ENCODE measurements around the gene ERGIC2. TPM values are rescaled to one million over a fixed set of nuclear protein-coding genes. Genes with fewer than 3 reads are reported as not detected.

Gene ERGIC2
- total and polyA plus RNA-seq, 10 of the 15 experiments (the other 5 are each of a cell fraction or from before 2014, with no cell fraction given), result 26.1 to 181 (median 83.9) TPM

DNA sequence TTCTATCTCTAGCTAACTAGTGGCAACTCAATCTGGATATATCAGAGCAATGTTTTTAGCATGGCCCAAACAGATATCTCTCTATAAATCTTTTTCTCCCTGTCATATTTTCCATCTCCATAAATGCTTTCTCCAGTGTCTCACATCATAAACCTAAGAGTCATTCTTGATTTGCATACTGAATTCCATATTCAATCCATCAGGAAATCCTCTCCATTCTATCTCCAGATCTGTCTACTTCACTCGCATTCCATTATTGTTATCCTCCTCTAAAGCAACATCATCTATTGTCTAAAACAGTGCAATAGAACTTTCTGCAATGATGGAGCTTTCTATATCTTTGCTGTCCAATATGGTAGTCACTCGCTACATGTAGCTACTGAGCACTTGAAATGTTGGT, 45.5 kb upstream of the ERGIC2 start:
- no TSS peak for BruUV-seq (replicated peaks)
- Histone ChIP-seq H3K9ac (ENCODE audit: control insufficient read depth, insufficient read depth, low read length) (no peak overlapping the region), H3K27ac (ENCODE audit: control insufficient read depth, insufficient read depth) (no peak overlapping the region), H3K4me2 (ENCODE audit: control insufficient read depth, insufficient read depth) (no peak overlapping the region), H4K20me1 (ENCODE audit: control insufficient read depth, insufficient read depth) (no peaks in the 10 kb centered on the region), H3K9me3 (replicated peaks; ENCODE audit: control insufficient read depth, insufficient read depth, low read length) (no peaks in the 10 kb centered on the region), H3K79me2 (ENCODE audit: control insufficient read depth, insufficient read depth, low read length) (no peaks in the 10 kb centered on the region), H3K4me3 (no peak overlapping the region), H2AFZ (ENCODE audit: control insufficient read depth, low read depth, low read length) (no peak overlapping the region), H3K4me1 (ENCODE audit: control insufficient read depth, insufficient read depth, low read length) (peaks cover 3% of the 10 kb centered on the region; the same call in 1 of the 2 replicates), H3K27me3 (replicated peaks in 1 of 2; ENCODE audit: control insufficient read depth in 2 of 2, insufficient read depth in 2 of 2, low read length in 1 of 2) (no peaks in the 10 kb centered on the region), H3K36me3 (ENCODE audit: control insufficient read depth in 2 of 2, insufficient read depth in 2 of 2, low read length in 1 of 2) (no peaks in the 10 kb centered on the region)
- ATAC-seq, result no peak
- intact Hi-C loops (cut with micrococcal nuclease; ENCODE audit: unreplicated experiment) (loop anchor here (5.0 kb wide), 1 partner anchor 354 kb away; no protein-coding TSS in a partner anchor), in situ Hi-C loops (cut with MboI) (no loop called here)
- FAIRE-seq, result no peak
- DNase-seq (ENCODE audit: low read depth, low spot score), result no peak
- CTCF ChIA-PET, result interaction anchor here (1.0 to 1.5 kb wide), 3 partner anchors 21 to 107 kb away, joined by 3 to 4 read pairs (median 4); no protein-coding TSS in a partner anchor
- RAD21 ChIA-PET (ENCODE audit: unreplicated experiment), result interaction anchor here (0.8 to 1.7 kb wide), 3 partner anchors 10 to 75 kb away, joined by 3 to 6 read pairs (median 4); no protein-coding TSS in a partner anchor
- SMC1A ChIA-PET (ENCODE audit: uncharacterized antibody, unreplicated experiment), result interaction anchor here (0.6 to 1.6 kb wide), 3 partner anchors 21 to 64 kb away, joined by 3 to 4 read pairs (median 3); partner anchors contain the start of gene ERGIC2
- WGBS (ENCODE audit: insufficient coverage, insufficient replicate concordance, low lambda C conversion rate, missing lambda C conversion rate), result 17% methylated on average over 2 of the region's 2 CpGs
- POLR2A ChIA-PET, result no interaction called here
- TF ChIP-seq, protein P1, sequence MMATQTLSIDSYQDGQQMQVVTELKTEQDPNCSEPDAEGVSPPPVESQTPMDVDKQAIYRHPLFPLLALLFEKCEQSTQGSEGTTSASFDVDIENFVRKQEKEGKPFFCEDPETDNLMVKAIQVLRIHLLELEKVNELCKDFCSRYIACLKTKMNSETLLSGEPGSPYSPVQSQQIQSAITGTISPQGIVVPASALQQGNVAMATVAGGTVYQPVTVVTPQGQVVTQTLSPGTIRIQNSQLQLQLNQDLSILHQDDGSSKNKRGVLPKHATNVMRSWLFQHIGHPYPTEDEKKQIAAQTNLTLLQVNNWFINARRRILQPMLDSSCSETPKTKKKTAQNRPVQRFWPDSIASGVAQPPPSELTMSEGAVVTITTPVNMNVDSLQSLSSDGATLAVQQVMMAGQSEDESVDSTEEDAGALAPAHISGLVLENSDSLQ (IDR thresholded peaks at IDR 0.05), result no peak
- no peak for TF ChIP-seq RAD21 (IDR thresholded peaks at IDR 0.05; ENCODE audit: insufficient read depth, low read depth, low read length)
- TF ChIP-seq, protein P2, sequence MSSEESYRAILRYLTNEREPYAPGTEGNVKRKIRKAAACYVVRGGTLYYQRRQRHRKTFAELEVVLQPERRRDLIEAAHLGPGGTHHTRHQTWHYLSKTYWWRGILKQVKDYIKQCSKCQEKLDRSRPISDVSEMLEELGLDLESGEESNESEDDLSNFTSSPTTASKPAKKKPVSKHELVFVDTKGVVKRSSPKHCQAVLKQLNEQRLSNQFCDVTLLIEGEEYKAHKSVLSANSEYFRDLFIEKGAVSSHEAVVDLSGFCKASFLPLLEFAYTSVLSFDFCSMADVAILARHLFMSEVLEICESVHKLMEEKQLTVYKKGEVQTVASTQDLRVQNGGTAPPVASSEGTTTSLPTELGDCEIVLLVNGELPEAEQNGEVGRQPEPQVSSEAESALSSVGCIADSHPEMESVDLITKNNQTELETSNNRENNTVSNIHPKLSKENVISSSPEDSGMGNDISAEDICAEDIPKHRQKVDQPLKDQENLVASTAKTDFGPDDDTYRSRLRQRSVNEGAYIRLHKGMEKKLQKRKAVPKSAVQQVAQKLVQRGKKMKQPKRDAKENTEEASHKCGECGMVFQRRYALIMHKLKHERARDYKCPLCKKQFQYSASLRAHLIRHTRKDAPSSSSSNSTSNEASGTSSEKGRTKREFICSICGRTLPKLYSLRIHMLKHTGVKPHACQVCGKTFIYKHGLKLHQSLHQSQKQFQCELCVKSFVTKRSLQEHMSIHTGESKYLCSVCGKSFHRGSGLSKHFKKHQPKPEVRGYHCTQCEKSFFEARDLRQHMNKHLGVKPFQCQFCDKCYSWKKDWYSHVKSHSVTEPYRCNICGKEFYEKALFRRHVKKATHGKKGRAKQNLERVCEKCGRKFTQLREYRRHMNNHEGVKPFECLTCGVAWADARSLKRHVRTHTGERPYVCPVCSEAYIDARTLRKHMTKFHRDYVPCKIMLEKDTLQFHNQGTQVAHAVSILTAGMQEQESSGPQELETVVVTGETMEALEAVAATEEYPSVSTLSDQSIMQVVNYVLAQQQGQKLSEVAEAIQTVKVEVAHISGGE (CRISPR knock-in tag; IDR thresholded peaks at IDR 0.05), result no peak
- TF ChIP-seq NBN (IDR thresholded peaks at IDR 0.05), result no peak
- TF ChIP-seq MYB (IDR thresholded peaks at IDR 0.05; ENCODE audit: borderline replicate concordance, low read depth, low read length), result no peak
- no peak for TF ChIP-seq PML (IDR thresholded peaks at IDR 0.05; ENCODE audit: low read length)
- TF ChIP-seq, protein P3, sequence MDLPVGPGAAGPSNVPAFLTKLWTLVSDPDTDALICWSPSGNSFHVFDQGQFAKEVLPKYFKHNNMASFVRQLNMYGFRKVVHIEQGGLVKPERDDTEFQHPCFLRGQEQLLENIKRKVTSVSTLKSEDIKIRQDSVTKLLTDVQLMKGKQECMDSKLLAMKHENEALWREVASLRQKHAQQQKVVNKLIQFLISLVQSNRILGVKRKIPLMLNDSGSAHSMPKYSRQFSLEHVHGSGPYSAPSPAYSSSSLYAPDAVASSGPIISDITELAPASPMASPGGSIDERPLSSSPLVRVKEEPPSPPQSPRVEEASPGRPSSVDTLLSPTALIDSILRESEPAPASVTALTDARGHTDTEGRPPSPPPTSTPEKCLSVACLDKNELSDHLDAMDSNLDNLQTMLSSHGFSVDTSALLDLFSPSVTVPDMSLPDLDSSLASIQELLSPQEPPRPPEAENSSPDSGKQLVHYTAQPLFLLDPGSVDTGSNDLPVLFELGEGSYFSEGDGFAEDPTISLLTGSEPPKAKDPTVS (IDR thresholded peaks at IDR 0.05; ENCODE audit: low read depth, low read length), result no peak
- TF ChIP-seq HCFC1 (IDR thresholded peaks at IDR 0.05; ENCODE audit: low read length), result no peak
- no peak for TF ChIP-seq IKZF1 (conservative IDR thresholded peaks at IDR 0.05)
- TF ChIP-seq TBL1XR1 (IDR thresholded peaks at IDR 0.05; ENCODE audit: low read depth, low read length), result no peak
- no peak for TF ChIP-seq BMI1 (IDR thresholded peaks at IDR 0.05; ENCODE audit: borderline replicate concordance)
- no peak for TF ChIP-seq NFYB (IDR thresholded peaks at IDR 0.05; ENCODE audit: insufficient read depth, low read depth, low read length)
- TF ChIP-seq NRF1 (conservative IDR thresholded peaks at IDR 0.05; ENCODE audit: low read depth, low read length), result no peak
- TF ChIP-seq ZBED1 (IDR thresholded peaks at IDR 0.05; ENCODE audit: borderline replicate concordance), result no peak
- TF ChIP-seq, protein P4, sequence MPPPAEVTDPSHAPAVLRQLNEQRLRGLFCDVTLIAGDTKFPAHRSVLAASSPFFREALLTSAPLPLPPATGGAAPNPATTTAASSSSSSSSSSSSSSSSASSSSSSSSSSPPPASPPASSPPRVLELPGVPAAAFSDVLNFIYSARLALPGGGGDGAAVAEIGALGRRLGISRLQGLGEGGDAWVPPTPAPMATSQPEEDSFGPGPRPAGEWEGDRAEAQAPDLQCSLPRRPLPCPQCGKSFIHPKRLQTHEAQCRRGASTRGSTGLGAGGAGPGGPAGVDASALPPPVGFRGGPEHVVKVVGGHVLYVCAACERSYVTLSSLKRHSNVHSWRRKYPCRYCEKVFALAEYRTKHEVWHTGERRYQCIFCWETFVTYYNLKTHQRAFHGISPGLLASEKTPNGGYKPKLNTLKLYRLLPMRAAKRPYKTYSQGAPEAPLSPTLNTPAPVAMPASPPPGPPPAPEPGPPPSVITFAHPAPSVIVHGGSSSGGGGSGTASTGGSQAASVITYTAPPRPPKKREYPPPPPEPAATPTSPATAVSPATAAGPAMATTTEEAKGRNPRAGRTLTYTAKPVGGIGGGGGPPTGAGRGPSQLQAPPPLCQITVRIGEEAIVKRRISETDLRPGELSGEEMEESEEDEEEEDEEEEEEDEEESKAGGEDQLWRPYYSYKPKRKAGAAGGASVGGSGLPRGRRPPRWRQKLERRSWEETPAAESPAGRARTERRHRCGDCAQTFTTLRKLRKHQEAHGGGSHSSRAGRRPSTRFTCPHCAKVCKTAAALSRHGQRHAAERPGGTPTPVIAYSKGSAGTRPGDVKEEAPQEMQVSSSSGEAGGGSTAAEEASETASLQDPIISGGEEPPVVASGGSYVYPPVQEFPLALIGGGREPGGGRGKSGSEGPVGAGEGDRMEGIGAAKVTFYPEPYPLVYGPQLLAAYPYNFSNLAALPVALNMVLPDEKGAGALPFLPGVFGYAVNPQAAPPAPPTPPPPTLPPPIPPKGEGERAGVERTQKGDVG (CRISPR knock-in tag; IDR thresholded peaks at IDR 0.05), result no peak

All from GM12878 (cell line).